ENCODE data around the gene IGSF21.

DNA sequence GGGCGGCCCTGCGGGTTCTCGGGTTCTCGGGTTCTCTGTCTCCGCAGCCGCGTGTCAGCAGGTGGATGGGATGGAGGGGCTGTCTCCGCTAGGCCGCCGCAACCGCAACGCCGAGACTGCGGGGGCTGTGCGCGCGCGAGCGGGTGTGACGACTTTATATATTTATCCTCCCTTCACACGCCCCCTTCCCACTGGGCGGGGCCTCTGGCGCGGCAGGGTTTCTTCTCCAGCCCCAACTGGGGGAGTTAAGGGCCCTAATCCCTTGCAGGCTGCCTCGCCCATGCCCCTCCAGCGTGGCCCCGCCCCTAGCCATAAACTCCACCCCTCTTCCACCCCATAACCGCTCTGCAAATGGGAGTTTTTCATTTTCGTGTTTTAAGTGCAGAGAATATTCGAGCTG lies 3.4 kb downstream of the IGSF21 start:
- TF ChIP-seq CTCF (IDR thresholded peaks at IDR 0.05): no peak
- no peak for TF ChIP-seq POLR2AphosphoS5 (IDR thresholded peaks at IDR 0.05)
- TF ChIP-seq POLR2A (IDR thresholded peaks at IDR 0.05): no peak

Measured in prostate gland (tissue), 2 donors.